KMS-11 (cell line): ENCODE data around the gene SHOC2.

ENCODE experiments used
- H2AFZ ChIP-seq: fragments of 200-600 bp; sonication (generic); 2 replicates; pipeline ENCODE4 v1.6.1; 2016; ENCODE audit warnings: antibody characterized with exemption, mixed run types, low read depth
- H3K27ac ChIP-seq: fragments of 200-600 bp; sonication (generic); 2 replicates; pipeline ENCODE4 v1.6.1; 2016; ENCODE audit warnings: mild to moderate bottlenecking, mixed run types
- H3K27me3 ChIP-seq: fragments of 200-600 bp; sonication (generic); 2 replicates; pipeline ENCODE4 v1.6.1; 2017; ENCODE audit warnings: mild to moderate bottlenecking, low read depth, mixed run types, moderate library complexity; ENCODE audit not compliant: insufficient read depth
- H3K36me3 ChIP-seq: fragments of 200-600 bp; sonication (generic); 2 replicates; pipeline ENCODE4 v1.6.1; 2017; ENCODE audit warnings: mild to moderate bottlenecking, mixed run types; ENCODE audit not compliant: insufficient read depth
- H3K4me1 ChIP-seq: fragments of 200-600 bp; sonication (generic); 2 replicates; pipeline ENCODE4 v1.6.1; 2016; ENCODE audit warnings: mild to moderate bottlenecking, low read depth, mixed run types; ENCODE audit not compliant: poor library complexity, severe bottlenecking
- H3K4me2 ChIP-seq: fragments of 200-600 bp; sonication (generic); 2 replicates; pipeline ENCODE4 v1.7.0; 2016; ENCODE audit warnings: mild to moderate bottlenecking, mixed run types
- H3K4me3 ChIP-seq: fragments of 200-600 bp; sonication (generic); IDR thresholded peaks from 2 replicates; pipeline ENCODE4 v1.6.1; 2017; ENCODE audit warnings: low read depth, low read length, mixed read lengths; ENCODE audit not compliant: insufficient read depth
- H3K79me2 ChIP-seq: fragments of 200-600 bp; sonication (generic); 2 replicates; pipeline ENCODE4 v1.6.1; 2016; ENCODE audit warnings: low read depth, mixed run types; ENCODE audit not compliant: insufficient read depth
- H3K9ac ChIP-seq: fragments of 200-600 bp; sonication (generic); 2 replicates; pipeline ENCODE4 v1.6.1; 2016; ENCODE audit warnings: mild to moderate bottlenecking, mixed run types
- H4K20me1 ChIP-seq: fragments of 200-600 bp; sonication (generic); 2 replicates; pipeline ENCODE4 v1.6.1; 2016; ENCODE audit warnings: mild to moderate bottlenecking, mixed run types; ENCODE audit not compliant: insufficient read depth
- CTCF ChIP-seq: fragments of 200-600 bp; sonication (generic); conservative IDR thresholded peaks from 2 replicates; pipeline ENCODE4 v1.6.1; 2017; ENCODE audit warnings: low read depth, mild to moderate bottlenecking, antibody characterized with exemption, low read length, moderate library complexity, mixed read lengths

The SHOC2 gene

DNA sequence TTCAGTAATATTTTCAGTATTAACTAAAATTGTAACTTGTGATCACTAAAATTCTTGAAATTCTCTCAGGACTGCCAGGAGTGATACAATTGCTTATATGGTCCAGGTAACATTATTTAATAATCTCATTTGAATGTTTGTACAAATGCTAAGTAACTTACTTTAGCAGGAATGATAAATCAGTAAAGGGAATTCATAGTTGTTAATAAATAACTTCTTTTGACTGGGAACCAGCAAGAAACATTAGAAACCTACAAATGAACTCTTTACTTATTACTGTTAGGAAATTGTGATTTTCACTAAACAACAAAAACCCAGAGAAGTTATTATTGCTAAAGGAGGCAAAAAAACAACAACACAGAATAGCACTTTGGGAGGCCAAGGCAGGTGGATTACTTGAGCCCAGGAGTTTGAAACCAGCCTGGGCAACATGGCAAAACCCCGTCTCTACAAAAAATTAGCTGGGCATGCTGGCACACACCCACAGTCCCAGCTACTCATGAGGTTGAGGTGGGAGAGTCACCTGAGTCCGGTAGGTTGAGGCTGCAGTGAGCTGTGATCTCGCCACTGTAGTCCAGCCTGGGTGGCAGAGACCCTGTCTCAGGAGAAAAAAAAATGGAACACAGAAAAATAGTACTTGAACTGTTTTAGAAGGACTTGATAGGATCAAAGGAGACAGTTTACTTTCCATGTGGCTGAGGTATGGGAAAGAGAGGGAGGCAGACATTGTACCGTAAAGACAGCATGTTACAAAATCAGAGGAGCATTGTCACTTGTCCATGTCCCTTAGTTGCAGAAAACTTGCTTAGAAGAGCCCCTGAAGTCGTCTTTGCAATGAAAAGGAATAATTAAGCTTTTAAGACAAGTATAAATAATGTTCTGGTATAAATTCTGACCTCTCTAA lies 53.1 kb downstream of the SHOC2 start:
- Histone ChIP-seq H3K79me2 (peaks cover 82% of the 10 kb centered on the region; the same call in 1 of the 2 replicates), H3K27ac (no peak overlapping the region), H3K4me1 (peaks cover 6% of the 10 kb centered on the region), H4K20me1 (peaks cover 8% of the 10 kb centered on the region; the same call in 1 of the 2 replicates), H3K4me3 (no peak overlapping the region), H3K36me3 (no peaks in the 10 kb centered on the region), H2AFZ (no peak overlapping the region), H3K9ac (no peak overlapping the region), H3K4me2 (no peak overlapping the region), H3K27me3 (no peaks in the 10 kb centered on the region)
- TF ChIP-seq CTCF = no peak

GRCh38 chr10:110973400-110973799 lies 54.0 kb downstream of the SHOC2 start:
- Histone ChIP-seq H3K36me3 (no peaks in the 10 kb centered on the region), H2AFZ (no peak overlapping the region), H3K9ac (no peak overlapping the region), H3K79me2 (peaks cover 87% of the 10 kb centered on the region; the same call in 1 of the 2 replicates), H3K4me1 (peaks cover 5% of the 10 kb centered on the region), H3K4me3 (no peak overlapping the region), H3K27me3 (no peaks in the 10 kb centered on the region), H3K4me2 (no peak overlapping the region), H4K20me1 (peaks cover 8% of the 10 kb centered on the region; the same call in 1 of the 2 replicates), H3K27ac (no peak overlapping the region)
- TF ChIP-seq CTCF = no peak

DNA sequence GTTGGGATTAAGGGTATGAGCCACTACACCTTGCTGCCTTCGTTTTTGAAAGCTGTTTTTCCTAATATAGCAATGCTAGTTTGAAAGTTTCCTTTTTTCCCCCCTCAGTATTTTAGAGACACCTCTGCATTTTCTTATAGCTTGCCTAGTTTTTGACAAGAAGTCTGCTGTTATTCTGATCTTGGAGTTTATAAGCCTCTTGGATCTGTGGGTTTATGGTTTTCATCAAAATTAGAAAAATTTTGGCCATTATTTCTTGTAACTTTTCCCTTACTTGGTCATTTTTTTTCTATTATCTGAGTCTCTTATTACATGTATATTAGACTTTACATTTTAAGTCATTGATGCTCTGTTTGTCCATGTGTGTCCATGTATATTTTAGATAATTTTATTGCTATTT lies 57.2 kb downstream of the SHOC2 start:
- no peaks in the 10 kb centered on the region for H3K27me3 ChIP-seq
- peaks cover 84% of the 10 kb centered on the region; the same call in 1 of the 2 replicates for H3K79me2 ChIP-seq
- H3K4me2 ChIP-seq = no peak overlapping the region
- no peak for TF ChIP-seq CTCF
- H3K4me3 ChIP-seq = no peak overlapping the region
- H2AFZ ChIP-seq = no peak overlapping the region
- H3K9ac ChIP-seq = no peak overlapping the region
- peaks cover 18% of the 10 kb centered on the region for H3K4me1 ChIP-seq
- H4K20me1 ChIP-seq = no peaks in the 10 kb centered on the region
- H3K27ac ChIP-seq = no peak overlapping the region
- no peaks in the 10 kb centered on the region for H3K36me3 ChIP-seq

GRCh38 chr10:110977662-110978061 lies 58.3 kb downstream of the SHOC2 start:
- Histone ChIP-seq H4K20me1 (no peaks in the 10 kb centered on the region), H3K9ac (no peak overlapping the region), H3K79me2 (peaks cover 79% of the 10 kb centered on the region; the same call in 1 of the 2 replicates), H3K4me1 (peaks cover 22% of the 10 kb centered on the region), H3K4me3 (no peak overlapping the region), H3K36me3 (no peaks in the 10 kb centered on the region), H3K27ac (no peak overlapping the region), H3K4me2 (no peak overlapping the region), H3K27me3 (no peaks in the 10 kb centered on the region), H2AFZ (no peak overlapping the region)
- TF ChIP-seq CTCF = no peak
